DMS114 treated with DMSO at 0.1 percent for 48 hours (cell line): Measurements from ENCODE around the gene PAPOLA.
"Not testable (repeated sequence)": the region's sequence is repeated elsewhere in the genome, so short reads cannot be mapped to it uniquely, and the experiment has no call there.

Experiments used
- DNase-seq: peaks from one replicate; lab custom pipeline; 2025; ENCODE audit not compliant: unreplicated experiment; lab: John Stamatoyannopoulos, UW

The PAPOLA gene

GRCh38 chr14:96502621-96503305 lies 581 bp downstream of the PAPOLA start:
- DNase-seq, result no peak

DNA sequence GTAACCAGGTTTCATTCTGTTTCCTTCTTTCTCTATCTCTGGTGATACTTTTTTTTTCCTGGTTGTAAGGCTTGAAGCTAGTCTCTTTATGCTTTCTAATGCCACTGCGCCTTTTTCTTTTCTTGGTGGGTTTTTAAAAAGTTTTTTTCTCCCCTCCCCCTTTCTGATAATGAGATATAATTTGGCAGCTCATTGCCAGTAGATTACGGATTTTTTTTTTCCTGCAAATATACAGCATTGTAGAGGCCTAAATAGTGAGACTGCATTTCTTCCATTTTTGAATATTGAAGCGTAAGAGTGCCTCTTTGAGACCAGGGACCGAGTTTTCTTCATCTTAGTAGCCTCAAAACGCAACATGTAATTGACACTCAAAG lies 1.1 kb downstream of the PAPOLA start:
- no peak for DNase-seq

DNA sequence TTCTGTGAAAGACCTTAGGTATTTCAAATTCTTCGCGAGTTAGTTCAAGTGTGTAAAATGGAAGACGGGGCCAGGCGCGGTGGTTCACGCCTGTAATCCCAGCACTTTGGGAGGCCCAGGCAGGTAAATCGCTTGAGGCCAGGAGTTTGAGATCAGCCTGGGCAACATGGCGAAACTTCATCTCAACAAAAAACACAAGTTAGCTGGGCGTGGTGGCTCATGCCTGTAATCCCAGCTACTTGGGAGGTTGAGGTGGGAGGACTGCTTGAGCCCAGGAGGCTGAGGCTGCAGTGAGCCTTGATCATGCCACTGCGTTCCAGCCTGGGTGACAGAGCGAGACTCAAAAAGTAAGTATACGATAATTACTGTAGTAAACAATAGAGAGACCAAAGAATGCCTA lies 2.2 kb downstream of the PAPOLA start:
- DNase-seq, result not testable (repeated sequence)

DNA sequence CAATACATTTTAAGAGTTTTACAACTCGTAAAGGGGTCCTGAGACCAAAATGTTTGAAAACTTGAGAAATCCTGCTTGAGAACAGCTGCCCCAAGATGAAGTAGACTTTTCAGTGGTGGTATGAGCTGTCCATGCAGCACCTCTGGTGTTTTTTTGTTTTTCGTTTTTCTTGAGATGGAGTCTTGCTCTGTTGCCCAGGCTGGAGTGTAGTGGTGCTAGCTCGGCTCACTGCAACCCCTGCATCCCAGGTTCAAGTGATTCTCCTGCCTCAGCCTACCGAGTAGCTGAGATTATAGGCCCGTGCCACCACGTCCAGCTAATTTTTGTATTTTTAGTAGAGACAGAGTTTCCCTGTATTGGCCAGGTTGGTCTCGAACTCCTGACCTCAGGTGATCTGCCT lies 5.5 kb downstream of the PAPOLA start:
- no peak for DNase-seq

DNA sequence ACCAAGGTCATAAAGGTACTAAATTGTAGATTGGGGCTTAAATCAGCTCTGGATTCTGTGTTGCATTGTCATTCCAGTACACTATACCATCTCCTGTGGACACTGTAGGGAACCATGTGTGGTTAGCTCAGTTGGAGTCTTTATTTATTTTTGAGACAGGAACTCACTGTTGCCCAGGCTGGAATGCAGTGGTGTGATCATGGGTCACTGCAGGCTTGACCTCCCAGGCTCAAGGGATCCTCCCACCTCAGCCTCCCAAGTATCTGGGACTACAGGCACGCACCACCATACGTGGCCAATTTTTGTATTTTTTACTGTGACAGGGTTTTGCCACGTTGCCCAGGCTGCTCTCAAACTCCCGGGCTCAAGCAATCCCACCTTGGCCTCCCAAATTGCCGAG lies 6.7 kb downstream of the PAPOLA start:
- no peak for DNase-seq

GRCh38 chr14:96509457-96510090 lies 7.4 kb downstream of the PAPOLA start:
- no peak for DNase-seq

DNA sequence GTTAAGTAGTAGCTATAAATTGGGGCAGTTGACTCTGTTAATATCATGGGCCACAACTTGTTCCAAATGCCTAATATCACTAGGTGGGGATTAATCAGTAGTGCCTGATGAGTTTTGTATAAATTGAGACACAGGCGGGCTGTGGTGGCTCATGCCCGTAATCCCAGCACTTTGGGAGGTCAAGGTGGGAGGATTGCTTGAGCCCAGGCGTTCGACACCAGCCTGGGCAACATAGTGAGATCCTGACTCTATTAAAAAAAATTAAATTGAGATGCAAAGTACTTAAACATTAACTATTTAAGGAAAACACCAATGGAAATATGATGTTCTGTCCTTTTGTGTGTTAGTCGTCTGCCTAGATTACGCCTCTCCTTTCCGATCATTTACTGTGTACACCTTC lies 9.0 kb downstream of the PAPOLA start:
- DNase-seq, result no peak

DNA sequence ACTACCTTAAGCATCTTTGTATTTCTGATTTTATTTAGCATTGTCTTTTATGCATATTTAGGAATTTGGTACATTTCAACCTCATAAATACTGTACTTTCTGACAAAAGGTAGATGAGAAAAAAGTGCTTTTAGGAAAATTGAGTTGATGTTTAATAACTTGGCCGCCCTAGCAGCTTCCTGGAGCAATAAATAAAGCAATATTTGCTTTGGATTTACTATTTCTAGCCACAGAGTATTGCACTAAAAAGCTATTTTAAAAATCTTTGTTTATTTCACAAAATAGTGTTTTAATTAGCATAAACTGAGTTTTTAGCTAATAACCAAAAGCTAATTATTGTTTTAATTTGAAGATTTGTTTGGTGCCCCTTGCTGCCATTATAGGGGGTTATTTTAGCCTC lies 9.5 kb downstream of the PAPOLA start:
- DNase-seq, result no peak

- DNase-seq, result no peak
Observed at GRCh38 chr14:96512122-96512521, 9.9 kb downstream of the PAPOLA start.

- no peak for DNase-seq
Observed at GRCh38 chr14:96512602-96513397, 10.6 kb downstream of the PAPOLA start.

DNA sequence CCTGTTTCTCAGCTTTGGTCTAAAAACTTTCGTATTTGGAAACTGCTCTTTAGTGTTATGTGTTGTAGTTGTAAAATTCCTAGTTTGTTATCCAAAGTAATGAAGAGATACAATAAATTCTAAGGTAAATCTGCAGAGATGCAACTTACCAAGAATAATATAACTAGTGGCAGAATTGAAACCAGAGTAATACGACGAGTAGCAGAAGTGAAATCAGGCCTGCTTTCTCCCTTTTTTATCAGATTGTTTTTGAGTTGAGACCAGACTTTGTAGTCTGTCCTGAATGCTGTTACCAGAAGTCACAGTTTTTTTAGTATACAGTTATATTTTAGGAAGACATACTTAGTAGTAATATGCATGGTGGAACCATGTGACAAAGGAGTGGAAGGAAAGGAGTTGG lies 12.5 kb downstream of the PAPOLA start:
- no peak for DNase-seq

DNA sequence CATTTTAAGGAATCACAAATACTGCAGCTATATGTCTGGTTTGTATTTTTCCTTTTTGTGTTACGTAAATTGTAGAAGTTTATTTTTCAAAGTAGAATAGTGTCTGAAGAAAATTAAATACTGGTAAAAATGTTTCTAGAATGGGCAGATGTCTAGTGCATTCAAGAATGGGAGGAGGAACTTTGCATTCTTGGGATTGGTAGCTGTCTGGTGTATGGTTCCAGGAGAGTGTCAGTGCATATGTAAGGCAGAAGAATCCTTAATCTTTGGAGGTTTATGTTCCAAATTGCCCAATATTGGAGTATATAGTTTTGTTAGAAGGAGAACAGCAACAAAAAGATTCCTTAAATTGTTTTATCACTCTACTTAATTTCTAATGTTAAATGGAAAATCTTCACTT lies 13.5 kb downstream of the PAPOLA start:
- no peak for DNase-seq

GRCh38 chr14:96516351-96516750 lies 14.2 kb downstream of the PAPOLA start:
- no peak for DNase-seq

- no peak for DNase-seq
Observed at GRCh38 chr14:96519970-96520369, 17.8 kb downstream of the PAPOLA start.

- no peak for DNase-seq
Observed at GRCh38 chr14:96525452-96525851, 23.3 kb downstream of the PAPOLA start.

GRCh38 chr14:96532632-96533031 lies 30.4 kb downstream of the PAPOLA start:
- DNase-seq, result no peak

- no peak for DNase-seq
Observed at GRCh38 chr14:96536807-96537206, 34.6 kb downstream of the PAPOLA start.

DNA sequence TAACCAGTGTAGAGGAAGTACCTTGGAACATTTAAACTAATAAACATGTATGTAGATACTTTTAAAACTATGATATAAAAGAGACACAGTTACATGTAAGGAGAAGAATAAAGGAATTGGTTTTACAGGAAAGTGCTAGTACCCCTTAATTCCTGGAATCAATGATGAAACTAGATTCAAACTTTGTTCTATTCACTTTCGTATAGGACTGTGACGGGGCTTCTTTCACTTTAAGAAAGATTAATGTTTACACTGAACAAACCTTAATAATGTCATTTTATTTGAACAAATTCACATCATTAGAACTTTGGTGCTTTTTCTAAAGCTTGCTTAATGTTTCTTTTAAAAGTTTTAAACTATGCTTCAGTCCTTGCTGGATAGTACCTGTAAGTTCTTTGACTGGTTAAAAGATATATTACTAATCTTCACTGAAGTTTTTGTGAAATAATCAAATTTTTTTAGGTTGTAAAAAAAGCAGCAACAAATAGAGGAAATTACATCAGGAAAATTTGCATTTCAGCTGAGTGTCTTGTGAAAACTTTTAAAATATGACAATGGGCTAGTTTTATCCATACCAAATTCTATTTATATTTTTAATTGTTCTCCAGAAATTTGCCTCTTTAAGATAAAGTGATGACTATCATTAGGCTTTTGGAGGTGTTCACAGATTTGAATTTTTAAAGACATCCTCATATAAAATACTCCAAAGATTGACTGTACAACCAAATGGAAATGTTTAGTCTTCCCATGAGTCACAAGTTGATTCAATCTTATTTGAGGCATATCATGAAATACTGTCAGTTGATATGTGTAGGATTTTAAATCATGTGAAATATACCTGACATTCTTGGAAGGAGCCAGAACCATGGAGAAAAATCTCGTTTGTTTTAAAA lies 36.2 kb downstream of the PAPOLA start:
- no peak for DNase-seq

- no peak for DNase-seq
Observed at GRCh38 chr14:96538990-96539317, 36.8 kb downstream of the PAPOLA start.

DNA sequence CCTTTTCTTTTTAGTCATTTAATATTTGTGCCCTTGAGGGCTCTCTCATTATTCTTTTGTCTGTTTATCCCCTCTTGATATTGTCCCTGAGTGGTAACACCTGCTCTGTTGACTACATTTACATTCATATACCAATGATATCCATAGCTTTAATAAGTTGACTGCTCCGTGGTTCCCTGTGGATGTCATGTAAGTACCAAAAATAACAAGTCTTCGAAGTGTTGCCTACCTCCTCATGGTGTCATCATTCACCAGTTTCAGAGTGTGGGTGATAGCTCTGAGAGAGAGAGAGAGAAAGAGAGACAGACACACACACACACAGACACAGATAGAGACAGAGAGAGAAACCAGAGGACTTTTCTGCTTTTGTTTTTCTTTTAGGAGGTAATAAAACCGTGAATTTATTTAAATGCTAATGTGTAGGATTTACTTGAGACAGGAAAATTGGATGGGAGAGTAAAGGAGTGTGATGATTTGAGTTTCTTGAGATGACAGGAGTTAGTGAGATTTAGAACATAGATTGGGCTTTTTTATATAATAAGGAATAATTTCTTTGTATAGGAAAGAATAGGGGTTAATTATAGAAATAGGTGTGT lies 52.2 kb downstream of the PAPOLA start:
- DNase-seq, result no peak

- no peak for DNase-seq
Observed at GRCh38 chr14:96559571-96559970, 57.4 kb downstream of the PAPOLA start.
